Measurements from ENCODE around the gene TMEM218.
A peak's percentile ranks its signal among the peaks of the same experiment; 100 is the strongest.

Gene TMEM218

DNA sequence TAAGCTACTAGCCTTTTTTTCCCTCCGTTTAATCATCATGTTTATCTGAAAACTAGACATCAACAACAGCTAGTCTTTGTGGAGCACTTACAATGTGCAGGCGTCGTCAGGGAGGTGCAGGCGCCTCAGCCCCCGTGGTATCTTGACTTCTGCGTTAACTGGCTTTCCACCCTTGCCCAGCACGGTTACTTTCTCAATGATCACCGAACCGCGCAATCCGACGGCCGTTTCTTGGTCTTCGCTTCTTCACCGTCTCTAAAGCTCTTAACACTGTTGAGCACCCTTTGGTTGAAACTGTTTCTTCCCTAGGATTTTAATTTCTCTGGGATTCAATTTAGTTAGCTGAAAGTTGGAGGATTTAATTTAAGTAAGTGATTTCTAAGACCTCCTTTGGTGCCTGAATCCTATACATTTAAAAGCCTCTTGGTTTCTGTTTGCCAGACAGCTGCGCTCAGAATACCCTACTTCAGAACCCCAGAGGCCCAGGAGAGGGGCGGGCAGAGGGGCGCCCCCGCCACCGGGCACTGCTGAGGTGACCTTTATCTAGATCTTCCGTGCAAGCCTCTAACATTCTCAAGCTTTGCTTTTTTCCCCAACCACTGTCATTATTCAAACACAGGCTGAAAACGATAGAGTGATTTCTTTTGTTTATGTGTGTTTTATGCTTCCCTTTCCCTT, 18.0 kb upstream of the TMEM218 start:
- DNase-seq (ENCODE audit: low read depth, low spot score) = no peak
- H3K9me3 ChIP-seq (ENCODE audit: insufficient read depth, low read length) = 0 out of 2 replicates have a peak, but pooled peaks cover under 1% of the 10 kb centered on the region

DNA sequence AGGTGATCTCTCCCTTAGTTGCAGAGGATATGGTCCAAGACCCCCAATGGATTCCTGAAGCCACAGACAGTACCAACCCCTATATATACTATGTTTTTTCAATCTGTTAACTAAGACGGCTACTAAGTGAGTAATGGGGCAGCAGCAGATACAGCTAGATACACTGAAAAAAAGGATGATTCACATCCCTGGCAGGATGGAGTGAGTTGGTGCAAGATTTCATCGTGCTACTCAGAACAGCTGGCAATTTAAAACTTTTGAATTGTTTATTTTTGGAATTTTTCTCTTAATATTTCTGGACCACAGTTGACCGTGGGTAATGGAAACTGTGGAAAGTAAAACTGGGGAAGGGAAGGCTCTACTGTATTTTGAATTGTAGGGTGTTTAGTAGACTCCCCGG, 17.0 kb upstream of the TMEM218 start:
- H3K4me3 ChIP-seq (ENCODE audit: insufficient read length, low read depth) = no peak overlapping the region
- H3K9ac ChIP-seq (ENCODE audit: insufficient read length, low read depth) = no peak overlapping the region
- H3K9me3 ChIP-seq (ENCODE audit: insufficient read depth, low read length) = 0 out of 2 replicates have a peak, but pooled peaks cover 3% of the 10 kb centered on the region
- no peaks in the 10 kb centered on the region for H3K36me3 ChIP-seq (ENCODE audit: insufficient read depth, insufficient read length, low read length)
- DNase-seq (ENCODE audit: low read depth, low spot score) = no peak
- TF ChIP-seq ZNF274 (IDR thresholded peaks at IDR 0.05; ENCODE audit: low read depth, low read length) (no peak), SUZ12 (IDR thresholded peaks at IDR 0.05; ENCODE audit: extremely low read depth, insufficient read depth, insufficient read length) (no peak), YY1 (IDR thresholded peaks at IDR 0.05; ENCODE audit: insufficient read depth, insufficient read length) (no peak)
- no peaks in the 10 kb centered on the region for H3K4me1 ChIP-seq (ENCODE audit: insufficient read depth, insufficient read length)
- H3K27me3 ChIP-seq (ENCODE audit: insufficient read depth, insufficient read length) = peaks cover 3% of the 10 kb centered on the region

More for the DNA sequence above, 18.0 kb upstream of the TMEM218 start:
- peaks cover 3% of the 10 kb centered on the region for H3K27me3 ChIP-seq (ENCODE audit: insufficient read depth, insufficient read length)
- H3K4me1 ChIP-seq (ENCODE audit: insufficient read depth, insufficient read length) = no peaks in the 10 kb centered on the region
- H3K4me3 ChIP-seq (ENCODE audit: insufficient read length, low read depth) = no peak overlapping the region
- H3K36me3 ChIP-seq (ENCODE audit: insufficient read depth, insufficient read length, low read length) = no peaks in the 10 kb centered on the region
- no peak overlapping the region for H3K9ac ChIP-seq (ENCODE audit: insufficient read length, low read depth)
- TF ChIP-seq YY1 (IDR thresholded peaks at IDR 0.05; ENCODE audit: insufficient read depth, insufficient read length) = no peak
- TF ChIP-seq ZNF274 (IDR thresholded peaks at IDR 0.05; ENCODE audit: low read depth, low read length) = no peak
- no peak for TF ChIP-seq SUZ12 (IDR thresholded peaks at IDR 0.05; ENCODE audit: extremely low read depth, insufficient read depth, insufficient read length)

DNA sequence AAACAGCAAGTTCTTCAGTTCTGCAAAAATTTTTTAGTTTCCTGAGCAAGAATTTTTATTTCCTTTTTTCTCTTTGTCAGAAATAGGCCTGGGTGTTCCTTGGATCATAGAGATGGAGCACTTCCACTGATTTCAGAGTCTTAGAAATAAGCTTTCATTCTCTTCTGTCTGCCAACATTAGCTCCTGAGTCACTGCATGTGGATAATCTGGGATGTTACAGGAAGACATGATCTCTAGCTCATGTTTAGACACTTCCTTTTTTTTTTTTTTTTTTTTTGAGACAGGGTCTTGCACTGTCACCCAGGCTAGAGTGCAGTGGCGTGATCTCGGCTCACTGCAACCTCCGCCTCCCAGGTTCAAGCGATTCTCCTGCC, 13.2 kb upstream of the TMEM218 start:
- Histone ChIP-seq H3K4me3 (ENCODE audit: insufficient read length, low read depth) (no peak overlapping the region), H3K36me3 (ENCODE audit: insufficient read depth, insufficient read length, low read length) (no peaks in the 10 kb centered on the region), H3K9me3 (ENCODE audit: insufficient read depth, low read length) (0 out of 2 replicates have a peak, but pooled peaks cover 3% of the 10 kb centered on the region), H3K9ac (ENCODE audit: insufficient read length, low read depth) (no peak overlapping the region), H3K4me1 (ENCODE audit: insufficient read depth, insufficient read length) (no peaks in the 10 kb centered on the region), H3K27me3 (ENCODE audit: insufficient read depth, insufficient read length) (no peaks in the 10 kb centered on the region)
- TF ChIP-seq YY1 (IDR thresholded peaks at IDR 0.05; ENCODE audit: insufficient read depth, insufficient read length) (no peak), SUZ12 (IDR thresholded peaks at IDR 0.05; ENCODE audit: extremely low read depth, insufficient read depth, insufficient read length) (no peak)
- DNase-seq (ENCODE audit: low read depth, low spot score) = no peak

- Histone ChIP-seq H3K36me3 (ENCODE audit: insufficient read depth, insufficient read length, low read length) (no peaks in the 10 kb centered on the region), H3K4me3 (ENCODE audit: insufficient read length, low read depth) (no peak overlapping the region), H3K27me3 (ENCODE audit: insufficient read depth, insufficient read length) (no peaks in the 10 kb centered on the region), H3K9me3 (ENCODE audit: insufficient read depth, low read length) (0 out of 2 replicates have a peak, but pooled peaks cover 3% of the 10 kb centered on the region), H3K4me1 (ENCODE audit: insufficient read depth, insufficient read length) (no peaks in the 10 kb centered on the region), H3K9ac (ENCODE audit: insufficient read length, low read depth) (no peak overlapping the region)
- peak; percentile 64 for DNase-seq (ENCODE audit: low read depth, low spot score)
- no peak for TF ChIP-seq ZNF274 (IDR thresholded peaks at IDR 0.05; ENCODE audit: low read depth, low read length)
- TF ChIP-seq YY1 (IDR thresholded peaks at IDR 0.05; ENCODE audit: insufficient read depth, insufficient read length) = no peak
- TF ChIP-seq SUZ12 (IDR thresholded peaks at IDR 0.05; ENCODE audit: extremely low read depth, insufficient read depth, insufficient read length) = no peak
These were observed 12.7 kb upstream of the TMEM218 start for GRCh38 chr11:125123947-125124617.

DNA sequence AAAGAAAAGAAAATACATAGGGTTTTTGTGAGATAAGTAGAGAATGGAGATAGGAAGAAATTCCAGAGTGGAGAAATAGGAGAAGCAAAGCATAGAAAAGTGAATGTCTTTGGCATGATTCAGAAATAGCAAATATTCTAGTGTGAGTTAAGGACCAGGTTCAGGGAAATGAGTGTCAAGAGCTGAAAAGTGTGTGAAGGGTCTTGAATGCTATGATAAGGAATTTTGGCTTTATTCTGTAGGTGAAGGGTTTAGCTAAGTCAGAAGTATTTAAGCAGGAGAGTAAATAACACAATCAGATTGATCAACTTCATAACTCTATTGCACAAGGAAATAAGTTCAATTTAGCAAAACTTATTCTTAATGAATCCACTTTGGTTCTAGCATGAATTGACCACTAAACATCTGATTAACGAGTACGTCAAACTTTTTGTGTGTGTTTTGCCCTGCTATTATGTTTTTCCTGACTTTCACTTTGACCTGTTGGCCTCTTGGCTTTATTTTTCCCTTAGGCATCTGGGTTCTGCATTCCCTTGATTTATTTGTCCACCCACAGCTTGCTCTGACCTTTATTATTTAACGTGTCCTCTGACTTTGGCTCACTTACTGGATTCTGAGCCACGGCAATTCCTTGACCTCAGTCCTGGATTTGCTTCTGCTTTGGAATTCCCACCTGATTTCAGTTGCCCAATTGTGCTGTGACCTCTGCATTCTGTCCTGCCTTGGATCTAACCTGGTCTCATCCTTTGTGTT, 11.9 kb upstream of the TMEM218 start:
- Histone ChIP-seq H3K9me3 (ENCODE audit: insufficient read depth, low read length) (0 out of 2 replicates have a peak, but pooled peaks cover 3% of the 10 kb centered on the region), H3K36me3 (ENCODE audit: insufficient read depth, insufficient read length, low read length) (no peaks in the 10 kb centered on the region), H3K27me3 (ENCODE audit: insufficient read depth, insufficient read length) (no peaks in the 10 kb centered on the region), H3K4me3 (ENCODE audit: insufficient read length, low read depth) (no peak overlapping the region), H3K4me1 (ENCODE audit: insufficient read depth, insufficient read length) (no peaks in the 10 kb centered on the region), H3K9ac (ENCODE audit: insufficient read length, low read depth) (no peak overlapping the region)
- DNase-seq (ENCODE audit: low read depth, low spot score) = no peak
- TF ChIP-seq SUZ12 (IDR thresholded peaks at IDR 0.05; ENCODE audit: extremely low read depth, insufficient read depth, insufficient read length) (no peak), YY1 (IDR thresholded peaks at IDR 0.05; ENCODE audit: insufficient read depth, insufficient read length) (no peak), ZNF274 (IDR thresholded peaks at IDR 0.05; ENCODE audit: low read depth, low read length) (no peak)

DNA sequence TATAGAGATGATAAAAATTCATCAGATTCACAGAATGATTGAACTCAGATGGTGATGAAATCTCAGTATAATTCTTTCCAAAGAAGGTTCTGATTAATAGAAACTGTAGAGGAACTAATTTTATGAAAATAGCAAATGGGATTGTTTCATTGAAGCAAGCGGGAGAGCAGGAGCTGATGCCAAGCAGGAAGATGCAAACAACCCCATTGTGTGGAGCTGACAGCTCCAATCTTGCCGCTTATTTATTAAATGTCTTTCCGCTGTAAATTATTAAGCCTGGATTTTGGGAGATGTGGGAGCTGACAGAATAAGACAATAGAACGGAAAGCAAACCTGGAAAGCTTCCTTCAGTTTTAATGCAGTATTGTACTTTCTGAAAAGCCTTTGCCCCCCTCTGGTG, 6.0 kb upstream of the TMEM218 start:
- Histone ChIP-seq H3K4me1 (ENCODE audit: insufficient read depth, insufficient read length) (no peaks in the 10 kb centered on the region), H3K9ac (ENCODE audit: insufficient read length, low read depth) (no peak overlapping the region)
- no peak for DNase-seq (ENCODE audit: low read depth, low spot score)

DNA sequence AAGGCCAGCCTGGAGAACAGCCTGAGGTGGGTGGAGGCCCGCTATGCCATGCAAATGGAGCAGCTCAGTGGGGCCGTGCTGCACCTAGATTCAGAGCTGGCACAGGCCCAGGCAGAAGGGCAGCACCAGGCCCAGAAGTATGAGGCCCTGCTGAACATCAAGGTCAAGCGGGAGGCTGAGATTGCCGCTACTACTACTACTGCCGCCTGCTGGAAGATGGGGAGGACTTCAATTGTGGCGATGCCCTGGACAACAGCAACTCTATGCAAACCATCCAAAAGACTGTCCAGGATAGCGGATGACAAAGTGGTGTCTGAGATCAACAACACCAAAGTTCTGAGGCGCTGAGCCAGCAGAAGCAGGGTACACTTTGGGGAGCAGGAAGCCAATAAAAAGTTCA, 3.1 kb upstream of the TMEM218 start:
- H3K9ac ChIP-seq (ENCODE audit: insufficient read length, low read depth) = no peak overlapping the region
- no peaks in the 10 kb centered on the region for H3K9me3 ChIP-seq (ENCODE audit: insufficient read depth, low read length)
- no peak overlapping the region for H3K4me3 ChIP-seq (ENCODE audit: insufficient read length, low read depth)
- no peaks in the 10 kb centered on the region for H3K27me3 ChIP-seq (ENCODE audit: insufficient read depth, insufficient read length)
- H3K36me3 ChIP-seq (ENCODE audit: insufficient read depth, insufficient read length, low read length) = no peaks in the 10 kb centered on the region
- H3K4me1 ChIP-seq (ENCODE audit: insufficient read depth, insufficient read length) = no peaks in the 10 kb centered on the region
- no peak for DNase-seq (ENCODE audit: low read depth, low spot score)
- no peak for TF ChIP-seq SUZ12 (IDR thresholded peaks at IDR 0.05; ENCODE audit: extremely low read depth, insufficient read depth, insufficient read length)

More for the DNA sequence above, 6.0 kb upstream of the TMEM218 start:
- H3K9me3 ChIP-seq (ENCODE audit: insufficient read depth, low read length) = no peaks in the 10 kb centered on the region
- H3K4me3 ChIP-seq (ENCODE audit: insufficient read length, low read depth) = no peak overlapping the region
- TF ChIP-seq YY1 (IDR thresholded peaks at IDR 0.05; ENCODE audit: insufficient read depth, insufficient read length) = no peak
- TF ChIP-seq ZNF274 (IDR thresholded peaks at IDR 0.05; ENCODE audit: low read depth, low read length) = no peak
- no peak for TF ChIP-seq SUZ12 (IDR thresholded peaks at IDR 0.05; ENCODE audit: extremely low read depth, insufficient read depth, insufficient read length)
- no peaks in the 10 kb centered on the region for H3K27me3 ChIP-seq (ENCODE audit: insufficient read depth, insufficient read length)
- H3K36me3 ChIP-seq (ENCODE audit: insufficient read depth, insufficient read length, low read length) = no peaks in the 10 kb centered on the region

Data from NT2/D1 (cell line).